Immature natural killer cell (primary cell): ENCODE data around the gene MCOLN1. TPM values are rescaled to one million over a fixed set of nuclear protein-coding genes. Genes with fewer than 3 reads are reported as not detected.

Experiments
- DNase-seq, 3 donors: peaks; one replicate each; pipeline ENCODE4 v3.0.0; 2022; ENCODE audit warnings: mixed read lengths in 1 of 3
- H3K27ac Mint-ChIP-seq, 6 donors: one replicate each; pipeline ENCODE4 v1.8.0; 2020; ENCODE audit warnings: mixed read lengths in 6 of 6, mild to moderate bottlenecking in 5 of 6, inconsistent platforms in 4 of 6, moderate library complexity in 3 of 6
- H3K27me3 Mint-ChIP-seq, 3 donors: one replicate each; pipeline ENCODE4 v1.8.0; 2020 to 2021; ENCODE audit warnings: low read depth in 3 of 3, mild to moderate bottlenecking in 3 of 3, mixed read lengths in 3 of 3, moderate library complexity in 3 of 3, inconsistent platforms in 1 of 3
- H3K36me3 Mint-ChIP-seq, 3 donors: one replicate each; pipeline ENCODE4 v1.8.0; 2020; ENCODE audit warnings: mixed read lengths in 3 of 3, inconsistent platforms in 2 of 3, mild to moderate bottlenecking in 2 of 3
- H3K4me1 Mint-ChIP-seq, 2 donors: one replicate each; pipeline ENCODE4 v1.8.0; 2020; ENCODE audit warnings: inconsistent platforms in 2 of 2, mild to moderate bottlenecking in 2 of 2, mixed read lengths in 2 of 2, moderate library complexity in 1 of 2
- H3K4me3 Mint-ChIP-seq, 5 donors: one replicate each; pipeline ENCODE4 v1.8.0; 2020; ENCODE audit warnings: mild to moderate bottlenecking in 5 of 5, mixed read lengths in 5 of 5, inconsistent platforms in 3 of 5, moderate library complexity in 3 of 5
- H3K9me3 Mint-ChIP-seq, 6 donors: one replicate each; pipeline ENCODE4 v1.8.0; 2020; ENCODE audit warnings: mild to moderate bottlenecking in 6 of 6, mixed read lengths in 6 of 6, inconsistent platforms in 4 of 6, moderate library complexity in 3 of 6
- polyA plus RNA-seq, 3 donors: library from polyadenylated mRNA; unstranded; fragments of 300-500 nt; fragmentation: Illumina TruSeq; gene quantifications; one replicate each; pipeline ENCODE4 v1.2.3, GENCODE V29; 2021

MCOLN1 gene
- polyA plus RNA-seq, 3 donors from 2014 or later = 6.6 to 17.1 (median 9.5) TPM

- Mint-ChIP-seq H3K9me3 (no peaks in the 10 kb centered on the region), H3K27me3 (peaks cover 0 to 9% (median 8%) of the 10 kb centered on the region in 3 donors), H3K27ac (peak within 1 kb of the TSS; percentile 78 to 90 (median 86))
Observed at GRCh38 chr19:7488736-7489353, 33.6 kb upstream of the MCOLN1 start, which contains the start of gene PEX11G. Gene PEX11G, minus strand, starts transcription at chr19:7489035. Its CDS starts 25 bp downstream, at chr19:7489010.

DNA sequence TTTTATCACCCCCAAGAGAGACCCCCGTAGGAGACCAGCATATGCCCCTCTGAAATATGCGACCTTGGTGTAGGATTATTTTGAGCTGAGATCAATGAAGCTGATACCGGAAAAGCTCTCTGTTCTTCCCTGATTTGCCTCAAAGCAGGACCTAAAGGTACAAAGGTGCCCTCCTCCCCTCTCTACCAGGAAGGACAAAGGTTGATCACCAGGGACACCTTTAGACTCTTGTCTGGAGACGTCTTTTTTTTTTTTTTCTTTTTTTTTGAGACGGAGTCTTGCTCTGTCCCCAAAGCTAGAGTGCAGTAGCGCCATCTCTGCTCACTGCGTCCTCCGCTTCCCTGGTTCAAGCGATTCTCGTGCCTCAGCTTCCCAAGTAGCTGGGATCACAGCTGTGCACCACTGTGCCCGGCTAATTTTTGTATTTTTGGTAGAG lies 32.8 kb upstream of the MCOLN1 start:
- peak overlapping the region; percentile 77 to 91 (median 86) for H3K4me3 Mint-ChIP-seq
- H3K36me3 Mint-ChIP-seq = no peaks in the 10 kb centered on the region
- DNase-seq = no peak
- H3K4me1 Mint-ChIP-seq = peaks cover 14 to 28% of the 10 kb centered on the region in 2 donors
- no peaks in the 10 kb centered on the region for H3K9me3 Mint-ChIP-seq
- peaks cover 0 to 8% (median 7%) of the 10 kb centered on the region in 3 donors for H3K27me3 Mint-ChIP-seq
- H3K27ac Mint-ChIP-seq = peak overlapping the region in 5 of 6 donors; percentile 53 to 87 (median 86)

More at GRCh38 chr19:7488736-7489353, 33.6 kb upstream of the MCOLN1 start, which contains the start of gene PEX11G:
- DNase-seq = peak; percentile 89 to 91 (median 90)
- Mint-ChIP-seq H3K36me3 (no peaks in the 10 kb centered on the region), H3K4me3 (peak within 1 kb of the TSS; percentile 83 to 91 (median 87)), H3K4me1 (peaks cover 14 to 28% of the 10 kb centered on the region in 2 donors)

DNA sequence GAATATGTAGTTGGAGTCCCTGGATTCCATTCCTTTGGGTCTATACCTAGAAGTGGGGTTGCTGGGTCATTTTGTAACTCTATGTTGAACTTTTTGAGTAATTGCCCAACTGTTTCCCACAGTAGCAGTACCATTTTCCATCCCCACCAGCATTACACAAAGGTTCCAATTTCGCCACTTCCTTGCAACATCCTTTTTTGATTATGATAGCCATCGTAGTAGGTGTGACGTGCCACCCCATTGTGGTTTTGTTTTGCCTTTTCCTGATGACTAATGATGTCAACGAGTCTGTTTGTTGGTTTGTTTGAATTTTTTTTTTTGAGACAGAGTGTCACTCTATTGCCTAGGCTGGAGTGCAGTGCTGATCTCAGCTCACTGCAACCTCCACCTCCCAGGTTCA lies 30.3 kb upstream of the MCOLN1 start:
- Mint-ChIP-seq H3K4me1 (peaks cover 14 to 28% of the 10 kb centered on the region in 2 donors), H3K4me3 (no peak overlapping the region), H3K27ac (peak overlapping the region in 2 of 6 donors; percentile 23 to 83), H3K9me3 (no peaks in the 10 kb centered on the region), H3K27me3 (peaks cover 0 to 15% (median 7%) of the 10 kb centered on the region in 3 donors), H3K36me3 (no peaks in the 10 kb centered on the region)
- peak; percentile 33 to 42 (median 37) for DNase-seq

DNA sequence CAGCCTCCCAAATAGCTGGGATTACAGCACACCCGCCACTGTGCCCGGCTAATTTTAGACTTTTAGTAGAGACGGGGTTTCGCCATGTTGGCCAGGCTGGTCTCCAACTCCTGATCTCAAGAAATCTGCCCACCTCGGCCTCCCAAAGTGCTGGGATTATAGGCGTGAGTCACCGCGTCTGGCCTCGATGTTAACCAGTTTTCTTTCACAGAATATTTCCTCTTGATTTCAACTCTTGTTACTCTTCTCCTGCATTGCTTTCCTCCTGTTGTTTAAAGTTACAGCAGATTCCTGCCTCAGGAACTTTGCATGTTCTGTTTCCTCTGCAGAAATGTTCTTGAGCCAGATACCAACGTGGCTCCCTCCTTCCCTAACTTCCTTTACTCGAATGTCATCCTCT lies 29.9 kb upstream of the MCOLN1 start:
- H3K4me1 Mint-ChIP-seq = peaks cover 14 to 28% of the 10 kb centered on the region in 2 donors
- peak overlapping the region in 4 of 6 donors; percentile 17 to 65 (median 30) for H3K27ac Mint-ChIP-seq

DNA sequence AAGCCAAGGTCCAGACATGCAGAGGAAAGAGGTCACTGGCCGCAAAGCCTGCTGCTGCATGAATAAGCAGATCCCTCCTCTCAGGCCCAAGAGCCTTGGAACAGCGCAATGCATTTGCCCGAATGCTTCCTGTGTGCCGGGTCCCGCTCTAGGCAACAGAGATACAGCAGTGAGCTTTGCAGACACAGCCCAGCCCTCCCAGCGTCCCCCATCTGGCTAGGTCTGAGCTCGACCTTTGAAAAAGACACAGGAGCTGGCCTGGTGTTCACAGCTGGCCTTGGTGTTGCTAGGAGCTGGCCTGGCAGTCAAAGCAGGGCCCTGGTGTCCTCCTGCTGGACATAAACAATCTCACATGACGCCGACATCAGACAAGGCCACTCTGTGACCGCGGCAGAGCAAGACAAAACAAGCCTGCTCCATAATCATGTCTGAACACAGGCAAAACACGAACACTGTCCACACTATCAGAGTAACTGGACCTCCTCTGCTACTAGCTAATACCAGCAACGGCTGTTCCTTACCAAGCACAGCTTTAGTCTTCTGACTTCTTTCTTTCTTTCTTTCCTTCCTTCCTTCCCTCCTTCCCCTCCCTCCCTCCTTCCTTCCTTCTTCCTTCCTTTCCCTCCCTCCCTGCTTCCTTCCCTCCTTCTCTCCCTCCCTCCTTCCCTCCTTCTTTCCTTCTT lies 27.9 kb upstream of the MCOLN1 start:
- Mint-ChIP-seq H3K27ac (no peak overlapping the region), H3K9me3 (no peaks in the 10 kb centered on the region)

More for the DNA sequence above, 29.9 kb upstream of the MCOLN1 start:
- DNase-seq = no peak
- Mint-ChIP-seq H3K27me3 (peaks cover 0 to 14% (median 7%) of the 10 kb centered on the region in 3 donors), H3K4me3 (peak overlapping the region in 1 of 5 donors; percentile 22), H3K9me3 (no peaks in the 10 kb centered on the region), H3K36me3 (no peaks in the 10 kb centered on the region)

GRCh38 chr19:7497292-7497691 lies 25.1 kb upstream of the MCOLN1 start:
- H3K27me3 Mint-ChIP-seq = peaks cover 0 to 24% (median 12%) of the 10 kb centered on the region in 3 donors
- no peak overlapping the region for H3K27ac Mint-ChIP-seq
- H3K4me3 Mint-ChIP-seq = no peak overlapping the region
- H3K36me3 Mint-ChIP-seq = no peaks in the 10 kb centered on the region
- DNase-seq = no peak
- H3K9me3 Mint-ChIP-seq = no peaks in the 10 kb centered on the region
- peaks cover 4 to 9% of the 10 kb centered on the region in 2 donors for H3K4me1 Mint-ChIP-seq

More for the DNA sequence above, 27.9 kb upstream of the MCOLN1 start:
- DNase-seq = no peak
- no peak overlapping the region for H3K4me3 Mint-ChIP-seq
- peaks cover 8 to 22% of the 10 kb centered on the region in 2 donors for H3K4me1 Mint-ChIP-seq
- peaks cover 0 to 15% (median 7%) of the 10 kb centered on the region in 3 donors for H3K27me3 Mint-ChIP-seq
- H3K36me3 Mint-ChIP-seq = no peaks in the 10 kb centered on the region

- Mint-ChIP-seq H3K9me3 (no peaks in the 10 kb centered on the region), H3K36me3 (no peaks in the 10 kb centered on the region), H3K4me3 (no peak overlapping the region), H3K4me1 (peaks cover 6 to 8% of the 10 kb centered on the region in 2 donors), H3K27ac (no peak overlapping the region), H3K27me3 (peaks cover 5 to 37% (median 16%) of the 10 kb centered on the region in 3 donors)
- DNase-seq = no peak
Observed at GRCh38 chr19:7500811-7501450, 21.5 kb upstream of the MCOLN1 start.

DNA sequence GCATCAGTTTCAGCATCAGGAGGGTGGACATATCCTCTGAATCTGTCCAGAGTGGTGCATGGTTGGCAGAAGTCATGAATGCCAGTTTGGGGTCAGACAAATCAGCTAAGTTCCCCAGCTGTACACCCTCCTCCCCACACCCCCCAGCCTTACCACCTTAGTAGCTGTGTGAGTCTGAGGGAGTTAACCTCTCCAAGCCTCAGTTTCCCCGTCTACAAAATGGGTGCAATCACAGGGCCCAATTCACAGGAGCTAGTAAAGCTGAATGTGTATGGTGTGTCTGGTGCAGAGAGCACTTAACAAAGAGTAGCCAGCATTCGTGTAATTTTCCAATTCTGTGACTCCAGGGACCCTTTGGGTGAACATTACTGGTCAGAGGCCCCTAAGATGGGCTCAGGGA lies 19.9 kb upstream of the MCOLN1 start:
- Mint-ChIP-seq H3K27ac (no peak overlapping the region), H3K9me3 (no peaks in the 10 kb centered on the region), H3K4me3 (no peak overlapping the region), H3K4me1 (peaks cover 6 to 10% of the 10 kb centered on the region in 2 donors), H3K27me3 (peaks cover 6 to 37% (median 16%) of the 10 kb centered on the region in 3 donors), H3K36me3 (no peaks in the 10 kb centered on the region)
- DNase-seq = no peak

GRCh38 chr19:7504684-7505083 lies 17.7 kb upstream of the MCOLN1 start:
- DNase-seq = no peak
- H3K36me3 Mint-ChIP-seq = no peaks in the 10 kb centered on the region
- peaks cover 6 to 10% of the 10 kb centered on the region in 2 donors for H3K4me1 Mint-ChIP-seq
- peaks cover 10 to 34% (median 12%) of the 10 kb centered on the region in 3 donors for H3K27me3 Mint-ChIP-seq
- no peak overlapping the region for H3K27ac Mint-ChIP-seq
- H3K4me3 Mint-ChIP-seq = no peak overlapping the region
- no peaks in the 10 kb centered on the region for H3K9me3 Mint-ChIP-seq

- peaks cover 7 to 33% (median 13%) of the 10 kb centered on the region in 3 donors for H3K27me3 Mint-ChIP-seq
- no peak overlapping the region for H3K27ac Mint-ChIP-seq
- peaks cover 6 to 10% of the 10 kb centered on the region in 2 donors for H3K4me1 Mint-ChIP-seq
- DNase-seq = no peak
- H3K36me3 Mint-ChIP-seq = no peaks in the 10 kb centered on the region
- H3K4me3 Mint-ChIP-seq = no peak overlapping the region
- H3K9me3 Mint-ChIP-seq = no peaks in the 10 kb centered on the region
Observed at GRCh38 chr19:7505288-7505681, 17.1 kb upstream of the MCOLN1 start.

DNA sequence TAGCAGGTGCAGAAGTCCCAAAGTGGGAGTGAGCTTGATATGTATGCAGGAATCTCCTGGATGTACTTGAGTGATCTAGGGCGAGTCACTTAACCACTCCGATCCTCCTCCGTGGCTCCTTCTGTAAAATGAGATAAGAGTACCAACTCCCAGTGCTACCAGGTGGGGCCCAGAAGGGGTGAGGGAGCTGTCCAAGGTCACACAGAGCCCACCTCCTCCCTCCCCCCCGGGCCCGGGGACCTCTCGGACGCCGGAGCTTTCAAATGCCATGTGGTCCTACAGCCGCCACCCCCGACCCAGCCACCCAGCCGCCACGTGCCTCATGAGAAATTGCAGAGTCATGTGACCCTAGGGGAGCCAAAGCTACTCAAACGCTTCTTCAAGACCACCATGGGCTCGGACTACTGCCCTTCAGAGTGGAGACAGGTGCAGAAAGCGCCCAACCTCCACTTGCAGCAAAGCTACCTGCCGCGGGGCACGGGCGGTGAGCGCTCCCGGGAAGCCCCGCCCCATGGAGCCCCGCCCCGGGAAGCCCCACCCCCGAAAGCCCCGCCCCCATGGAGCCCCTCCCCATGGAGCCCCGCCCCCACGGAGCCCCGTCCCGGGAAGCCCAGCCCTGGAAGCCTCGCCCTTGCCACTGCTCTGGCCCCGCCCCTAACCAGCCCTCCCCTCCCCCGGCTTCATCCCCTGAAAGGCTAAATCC lies 16.6 kb upstream of the MCOLN1 start:
- no peaks in the 10 kb centered on the region for H3K36me3 Mint-ChIP-seq
- H3K27ac Mint-ChIP-seq = no peak overlapping the region
- peaks cover 6 to 10% of the 10 kb centered on the region in 2 donors for H3K4me1 Mint-ChIP-seq
- no peak overlapping the region for H3K4me3 Mint-ChIP-seq
- peaks cover 7 to 31% (median 13%) of the 10 kb centered on the region in 3 donors for H3K27me3 Mint-ChIP-seq
- H3K9me3 Mint-ChIP-seq = no peaks in the 10 kb centered on the region
- DNase-seq = no peak

DNA sequence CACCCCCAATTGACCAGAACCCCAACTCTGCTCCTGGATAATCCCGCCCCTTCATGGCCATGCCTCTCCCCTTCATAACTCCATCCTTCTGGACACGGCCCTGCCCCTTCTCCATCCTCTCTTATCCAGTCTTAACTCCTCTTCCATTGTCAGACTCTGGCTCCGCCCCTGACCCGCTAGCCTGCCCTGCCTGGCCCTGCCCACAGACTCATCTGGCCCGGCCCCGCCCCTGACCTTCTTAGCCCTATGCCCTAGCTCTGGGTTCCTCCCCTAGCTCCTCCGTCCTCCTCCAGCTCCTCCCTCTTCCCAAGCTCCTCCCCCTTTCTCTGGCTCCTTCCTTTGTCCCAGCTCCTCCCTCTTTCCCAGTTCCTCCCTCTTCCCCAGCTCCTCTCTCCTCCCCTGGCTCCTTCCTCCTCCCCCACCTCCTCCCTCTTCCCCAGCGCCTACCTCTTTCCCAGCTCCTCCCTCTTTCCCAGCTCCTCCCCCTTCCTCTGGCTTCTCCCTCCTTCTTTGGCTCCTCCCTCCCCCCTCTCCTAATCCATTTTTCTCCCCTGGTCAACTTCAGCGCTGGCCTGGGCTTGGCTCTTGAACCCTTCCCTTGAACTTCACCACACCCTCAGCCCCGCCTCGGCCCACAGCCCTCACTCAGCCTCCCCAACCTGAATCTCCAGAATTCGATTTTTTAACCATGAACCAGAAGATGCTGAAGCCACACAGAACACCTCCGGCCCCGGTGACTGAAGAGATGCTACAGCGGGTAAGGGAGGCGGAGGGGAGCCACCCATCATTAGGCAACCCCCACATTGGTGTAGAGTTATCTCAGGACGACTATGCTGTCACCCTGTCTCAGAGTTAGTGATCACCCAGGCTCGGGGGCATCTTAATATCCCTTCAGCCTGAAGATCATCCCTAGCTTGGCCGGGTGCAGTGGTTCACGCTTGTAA lies 15.8 kb upstream of the MCOLN1 start:
- peaks cover 6 to 10% of the 10 kb centered on the region in 2 donors for H3K4me1 Mint-ChIP-seq
- H3K27me3 Mint-ChIP-seq = peaks cover 7 to 27% (median 13%) of the 10 kb centered on the region in 3 donors
- peak overlapping the region in 1 of 5 donors; percentile 13 for H3K4me3 Mint-ChIP-seq
- H3K9me3 Mint-ChIP-seq = no peaks in the 10 kb centered on the region
- H3K36me3 Mint-ChIP-seq = no peaks in the 10 kb centered on the region
- H3K27ac Mint-ChIP-seq = no peak overlapping the region
- DNase-seq = peak in 2 of 3 donors; percentile 25
